Measurements from ENCODE around the gene WWOX. TPM values are rescaled to one million over a fixed set of nuclear protein-coding genes. Genes with fewer than 3 reads are reported as not detected.

WWOX gene
- polyA plus RNA-seq, 6 donors from 2014 or later, result 9.1 to 17.0 (median 12.5) TPM

DNA sequence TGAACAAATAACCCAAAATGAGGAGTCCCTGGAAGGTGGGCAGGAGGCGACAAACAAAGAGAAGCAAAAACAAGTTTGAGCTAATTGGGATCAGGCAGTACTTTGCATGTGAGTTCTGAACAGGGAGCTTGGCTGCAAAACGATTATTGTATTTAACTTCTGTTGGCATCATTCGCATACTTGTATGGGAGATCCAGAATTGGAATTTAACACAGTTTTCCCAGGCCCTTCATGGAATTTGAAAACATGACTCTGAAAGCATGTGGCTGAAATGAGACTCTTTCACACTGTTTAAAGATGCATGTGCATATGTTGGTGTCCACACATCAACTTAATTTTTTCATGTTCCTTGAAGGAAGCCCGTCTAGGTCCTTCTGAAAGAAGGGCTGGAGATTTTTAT is 674.3 kb downstream of the WWOX start:
- ATAC-seq (ENCODE audit: low read depth in 2 of 2) (no peak), DNase-seq (no peak)
- Mint-ChIP-seq H3K27ac (no peak overlapping the region), H3K36me3 (peaks cover 7 to 16% of the 10 kb centered on the region in 2 donors), H3K9me3 (no peaks in the 10 kb centered on the region), H3K27me3 (no peaks in the 10 kb centered on the region), H3K4me1 (peaks cover 15 to 27% (median 20%) of the 10 kb centered on the region in 3 donors), H3K4me3 (peak overlapping the region in 1 of 8 donors; percentile 15)

DNA sequence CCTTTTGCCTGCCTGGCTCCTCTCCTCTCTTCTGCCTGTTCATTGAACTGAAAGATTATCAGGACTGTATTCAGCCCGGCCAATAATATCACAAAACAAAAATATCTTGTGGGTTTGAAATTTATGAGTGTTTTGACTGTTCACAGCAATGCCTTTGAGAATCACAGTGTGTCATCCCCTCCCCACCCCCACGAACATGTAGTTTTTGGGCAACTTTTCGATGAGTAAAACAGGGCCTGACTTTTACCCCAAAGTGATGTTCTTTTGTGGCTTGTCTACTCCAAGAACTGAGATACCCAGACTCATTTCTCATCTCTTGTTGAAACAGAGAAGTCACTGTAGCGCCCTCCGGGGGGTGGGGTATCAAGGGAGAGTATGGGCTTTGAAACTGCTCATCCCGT is 675.7 kb downstream of the WWOX start:
- H3K27me3 Mint-ChIP-seq, result no peaks in the 10 kb centered on the region
- H3K4me1 Mint-ChIP-seq, result peaks cover 8 to 19% (median 11%) of the 10 kb centered on the region in 3 donors
- no peak overlapping the region for H3K27ac Mint-ChIP-seq
- no peak for DNase-seq
- H3K9me3 Mint-ChIP-seq, result no peaks in the 10 kb centered on the region
- ATAC-seq (ENCODE audit: low read depth in 2 of 2), result no peak
- H3K4me3 Mint-ChIP-seq, result no peak overlapping the region
- H3K36me3 Mint-ChIP-seq, result peaks cover 9 to 21% of the 10 kb centered on the region in 2 donors

DNA sequence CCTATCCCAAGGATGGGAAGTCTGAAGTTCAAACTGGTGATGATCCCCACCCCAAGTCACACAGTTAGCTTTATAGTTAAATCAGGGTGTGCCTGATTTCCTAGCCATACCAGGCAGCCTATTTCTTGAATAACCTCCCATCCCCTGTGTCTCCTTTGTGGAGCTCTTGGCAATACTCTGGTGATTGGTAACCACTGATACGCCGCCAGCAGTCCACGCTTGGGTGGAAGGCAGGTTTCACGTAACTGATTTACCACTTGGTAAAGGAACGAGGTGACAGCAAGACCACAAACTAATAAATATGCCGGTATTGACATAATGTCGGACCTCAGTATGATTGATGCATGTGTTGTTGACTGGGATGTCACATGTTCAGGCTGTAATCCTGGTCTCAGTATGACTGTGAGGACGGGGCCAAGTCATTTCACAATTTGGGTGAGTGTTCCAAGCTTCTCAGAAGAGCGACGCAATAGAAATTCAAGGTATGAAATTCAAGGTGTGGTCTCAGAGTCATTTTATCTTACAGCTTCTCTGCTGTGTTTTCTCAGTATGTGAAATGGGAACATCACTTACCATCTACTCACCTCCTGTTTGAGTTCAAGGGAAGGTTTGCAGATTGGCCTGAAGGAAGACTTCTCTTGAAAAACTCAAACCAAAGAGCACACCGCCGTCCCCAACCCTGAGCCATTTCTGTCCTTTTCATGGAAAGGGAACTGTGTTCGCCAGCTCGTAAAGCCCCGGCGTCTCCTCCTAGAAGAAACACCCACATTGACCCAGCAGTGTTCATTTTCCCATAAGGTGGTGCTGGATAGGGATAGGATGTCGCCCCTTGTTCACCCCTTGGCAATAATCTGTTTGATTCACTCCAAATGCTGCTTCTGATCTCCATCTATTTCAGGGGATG is 678.9 kb downstream of the WWOX start:
- Mint-ChIP-seq H3K36me3 (peaks cover 22 to 37% of the 10 kb centered on the region in 2 donors), H3K9me3 (no peaks in the 10 kb centered on the region), H3K4me3 (no peak overlapping the region), H3K27me3 (no peaks in the 10 kb centered on the region), H3K27ac (no peak overlapping the region), H3K4me1 (peaks cover 0 to 8% (median 6%) of the 10 kb centered on the region in 3 donors)
- ATAC-seq (ENCODE audit: low read depth in 2 of 2) (no peak), DNase-seq (no peak)

DNA sequence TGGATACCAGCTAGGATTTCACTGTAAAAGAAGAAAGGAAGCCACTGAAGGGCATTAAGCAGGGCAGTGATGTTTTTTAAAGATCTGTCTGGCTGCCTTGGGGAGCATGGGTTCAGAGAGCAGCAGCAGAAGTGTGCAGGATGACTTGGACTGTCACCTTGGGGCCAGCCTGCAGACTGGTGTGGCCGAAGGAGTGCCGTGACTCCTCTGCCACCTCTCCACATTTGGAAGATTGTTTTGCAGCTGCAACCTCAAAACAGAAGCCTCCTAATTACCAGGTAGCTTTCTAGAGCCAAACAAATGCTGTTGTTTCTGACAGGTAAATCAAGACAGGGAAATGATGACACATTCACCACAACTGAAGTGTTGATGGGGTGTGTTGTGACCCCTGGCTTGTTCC is 681.4 kb downstream of the WWOX start:
- no peak overlapping the region for H3K4me3 Mint-ChIP-seq
- DNase-seq (no peak), ATAC-seq (ENCODE audit: low read depth in 2 of 2) (no peak)
- no peak overlapping the region for H3K27ac Mint-ChIP-seq
- peaks cover 22 to 32% of the 10 kb centered on the region in 2 donors for H3K36me3 Mint-ChIP-seq
- no peaks in the 10 kb centered on the region for H3K9me3 Mint-ChIP-seq
- H3K27me3 Mint-ChIP-seq, result no peaks in the 10 kb centered on the region
- peaks cover 0 to 8% (median 6%) of the 10 kb centered on the region in 3 donors for H3K4me1 Mint-ChIP-seq

DNA sequence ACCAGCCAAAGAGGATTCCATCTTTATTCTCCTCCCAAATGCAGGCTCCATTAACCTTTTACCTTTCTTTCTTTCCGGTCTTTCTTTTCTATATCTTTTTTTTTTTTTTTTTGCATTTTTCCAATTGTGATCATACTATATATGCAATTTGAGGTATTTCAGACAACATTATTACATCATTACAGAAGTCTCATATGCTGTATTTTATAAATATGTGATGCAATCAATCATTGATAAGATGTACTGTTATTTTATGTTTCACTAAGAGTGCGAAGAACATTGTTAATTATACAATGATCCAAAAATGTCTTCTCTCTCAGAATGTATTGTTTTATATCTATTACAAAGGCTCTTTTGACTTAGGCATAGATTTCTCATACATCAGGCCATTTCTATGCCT is 683.1 kb downstream of the WWOX start:
- ATAC-seq (ENCODE audit: low read depth in 2 of 2), result no peak
- H3K27ac Mint-ChIP-seq, result no peak overlapping the region
- no peak overlapping the region for H3K4me3 Mint-ChIP-seq
- H3K27me3 Mint-ChIP-seq, result no peaks in the 10 kb centered on the region
- H3K9me3 Mint-ChIP-seq, result no peaks in the 10 kb centered on the region
- H3K4me1 Mint-ChIP-seq, result peaks cover 0 to 8% (median 6%) of the 10 kb centered on the region in 3 donors
- H3K36me3 Mint-ChIP-seq, result peaks cover 22 to 31% of the 10 kb centered on the region in 2 donors
- DNase-seq, result no peak

DNA sequence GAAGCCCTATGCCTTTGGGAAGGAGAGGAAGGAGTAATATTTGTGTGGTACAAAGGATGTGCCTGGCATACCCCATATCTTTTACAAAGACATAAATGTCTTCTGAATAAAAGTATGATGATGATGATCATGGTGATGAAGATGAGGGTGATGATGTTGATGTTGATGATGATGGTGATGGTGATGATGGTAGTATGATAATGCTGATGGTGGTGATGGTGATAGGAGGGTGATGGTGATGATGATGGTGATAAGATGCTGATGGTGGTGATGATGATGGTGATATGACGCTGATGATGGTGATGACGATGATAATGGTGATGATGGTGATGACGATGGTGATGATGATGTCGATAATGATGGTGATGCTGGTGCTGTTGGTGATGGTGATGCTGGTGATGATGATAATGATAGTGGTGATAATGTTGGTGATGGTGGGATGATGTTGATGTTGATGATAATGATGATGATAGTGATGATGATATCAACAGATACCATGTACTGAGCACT is 684.2 kb downstream of the WWOX start:
- H3K9me3 Mint-ChIP-seq, result no peaks in the 10 kb centered on the region
- ATAC-seq (ENCODE audit: low read depth in 2 of 2) (no peak), DNase-seq (no peak)
- H3K4me3 Mint-ChIP-seq, result no peak overlapping the region
- no peaks in the 10 kb centered on the region for H3K27me3 Mint-ChIP-seq
- peaks cover 22 to 32% of the 10 kb centered on the region in 2 donors for H3K36me3 Mint-ChIP-seq
- no peak overlapping the region for H3K27ac Mint-ChIP-seq
- H3K4me1 Mint-ChIP-seq, result peaks cover 0 to 5% (median 2%) of the 10 kb centered on the region in 3 donors

DNA sequence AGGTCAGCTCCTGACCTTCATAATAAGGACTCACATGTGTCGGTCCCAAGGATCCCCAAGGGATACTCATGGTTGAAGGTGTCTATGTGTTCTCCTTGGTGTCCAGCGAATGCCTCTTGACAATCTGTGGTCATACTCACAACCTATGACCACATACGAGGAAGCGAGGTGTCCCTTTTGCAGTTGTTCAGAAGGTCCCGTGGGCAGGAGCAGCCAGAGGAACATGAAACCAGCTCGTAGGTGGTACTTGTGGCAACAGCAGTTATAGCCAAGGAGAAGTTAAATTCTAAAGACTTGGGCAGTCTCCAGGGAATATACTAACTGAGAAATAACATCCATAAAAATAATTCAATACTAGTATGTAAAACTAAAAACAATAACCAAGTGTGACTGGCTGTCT is 685.3 kb downstream of the WWOX start:
- Mint-ChIP-seq H3K9me3 (no peaks in the 10 kb centered on the region), H3K36me3 (peaks cover 22 to 27% of the 10 kb centered on the region in 2 donors), H3K27me3 (no peaks in the 10 kb centered on the region), H3K4me3 (no peak overlapping the region), H3K27ac (no peak overlapping the region), H3K4me1 (peaks cover 0 to 5% (median 0%) of the 10 kb centered on the region in 3 donors)
- no peak for ATAC-seq (ENCODE audit: low read depth in 2 of 2)
- DNase-seq, result no peak

DNA sequence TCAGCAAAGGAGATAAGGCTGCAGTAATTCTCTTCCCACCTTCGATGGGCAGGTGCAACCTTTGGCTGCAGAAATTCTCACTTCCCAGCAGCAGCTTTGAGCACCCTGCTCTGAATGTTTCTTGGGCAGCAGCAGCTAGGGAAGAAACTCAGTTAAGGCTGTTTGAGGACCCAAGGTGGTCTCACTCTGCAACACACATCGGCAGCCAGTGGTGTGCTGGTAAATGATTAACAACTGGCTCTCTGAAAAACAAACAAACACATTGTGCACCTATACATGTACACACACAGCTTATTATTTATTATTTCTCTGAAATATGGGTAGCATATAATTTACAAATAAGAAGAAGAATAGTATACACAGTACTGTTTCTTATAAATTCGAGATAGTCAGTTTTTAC is 685.8 kb downstream of the WWOX start:
- H3K4me3 Mint-ChIP-seq, result no peak overlapping the region
- peaks cover 0 to 4% (median 0%) of the 10 kb centered on the region in 3 donors for H3K4me1 Mint-ChIP-seq
- H3K27me3 Mint-ChIP-seq, result no peaks in the 10 kb centered on the region
- DNase-seq (no peak), ATAC-seq (ENCODE audit: low read depth in 2 of 2) (no peak)
- no peaks in the 10 kb centered on the region for H3K9me3 Mint-ChIP-seq
- peaks cover 19 to 26% of the 10 kb centered on the region in 2 donors for H3K36me3 Mint-ChIP-seq
- H3K27ac Mint-ChIP-seq, result no peak overlapping the region

DNA sequence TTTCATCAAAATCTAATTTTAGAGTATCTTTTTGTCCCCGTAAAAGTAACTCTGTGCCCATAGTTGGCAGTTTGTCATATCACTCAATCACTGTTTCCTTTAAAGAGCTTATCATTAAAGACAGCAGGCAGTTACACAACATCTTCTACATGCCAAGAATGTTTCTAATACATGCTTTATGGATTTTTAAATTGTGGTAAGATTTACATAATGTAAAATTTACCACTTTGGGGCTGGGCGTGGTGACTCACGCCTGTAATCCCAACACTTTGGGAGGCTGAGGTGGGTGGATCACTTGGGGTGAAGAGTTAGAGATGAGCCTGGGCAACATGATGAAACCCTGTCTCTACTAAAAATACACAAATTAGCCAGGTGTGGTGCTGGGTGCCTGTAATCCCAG is 687.2 kb downstream of the WWOX start:
- Mint-ChIP-seq H3K27me3 (no peaks in the 10 kb centered on the region), H3K9me3 (no peaks in the 10 kb centered on the region), H3K4me3 (no peak overlapping the region), H3K36me3 (peaks cover 14 to 23% of the 10 kb centered on the region in 2 donors), H3K27ac (no peak overlapping the region), H3K4me1 (no peaks in the 10 kb centered on the region)
- ATAC-seq (ENCODE audit: low read depth in 2 of 2) (no peak), DNase-seq (no peak)

DNA sequence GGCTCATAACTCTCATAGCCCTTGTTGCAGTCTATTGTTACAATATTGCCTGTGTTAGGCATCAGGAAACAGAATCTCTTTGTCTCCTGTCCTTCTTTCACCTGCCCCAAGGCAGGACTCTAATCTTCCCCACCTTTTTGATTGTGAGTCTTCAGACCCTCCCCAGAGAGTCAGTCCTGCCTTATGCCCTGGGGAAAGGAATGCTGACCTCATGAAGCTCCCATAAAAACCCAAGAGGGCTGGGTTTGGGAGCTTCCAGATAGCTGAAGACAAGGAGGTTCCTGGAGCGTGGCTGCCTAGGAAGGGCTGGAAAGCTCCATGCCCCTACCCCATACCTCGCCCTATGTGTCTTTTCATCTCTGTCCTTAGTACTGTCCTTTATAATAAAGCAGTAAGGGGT is 688.8 kb downstream of the WWOX start:
- no peak for DNase-seq
- H3K4me1 Mint-ChIP-seq, result no peaks in the 10 kb centered on the region
- peaks cover 0 to 19% of the 10 kb centered on the region in 2 donors for H3K36me3 Mint-ChIP-seq
- H3K27me3 Mint-ChIP-seq, result no peaks in the 10 kb centered on the region
- no peak for ATAC-seq (ENCODE audit: low read depth in 2 of 2)
- H3K27ac Mint-ChIP-seq, result peak overlapping the region in 2 of 6 donors; percentile 18 to 53
- H3K9me3 Mint-ChIP-seq, result no peaks in the 10 kb centered on the region
- H3K4me3 Mint-ChIP-seq, result no peak overlapping the region

DNA sequence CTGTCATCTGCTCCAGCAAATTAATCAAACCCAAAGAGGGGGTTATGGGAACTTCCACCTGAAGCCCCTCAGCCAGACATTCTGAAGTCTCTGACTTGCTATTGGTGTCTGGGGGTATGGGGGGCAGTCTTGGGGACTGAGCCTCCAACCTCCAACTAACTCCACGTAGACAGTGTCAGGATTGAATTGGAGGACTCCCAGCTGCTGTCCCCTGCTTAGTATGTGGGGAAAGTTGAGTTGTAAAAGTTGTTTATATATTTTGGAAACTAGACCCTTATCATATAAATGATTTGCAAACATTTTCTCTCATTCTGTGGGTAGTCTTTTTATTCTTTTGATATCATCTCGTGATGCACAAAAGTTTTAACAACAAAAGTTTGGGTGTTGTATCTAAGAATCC is 689.2 kb downstream of the WWOX start:
- Mint-ChIP-seq H3K36me3 (peaks cover 0 to 19% of the 10 kb centered on the region in 2 donors), H3K27ac (no peak overlapping the region), H3K9me3 (no peaks in the 10 kb centered on the region), H3K27me3 (no peaks in the 10 kb centered on the region), H3K4me3 (no peak overlapping the region), H3K4me1 (no peaks in the 10 kb centered on the region)
- ATAC-seq (ENCODE audit: low read depth in 2 of 2) (no peak), DNase-seq (no peak)

DNA sequence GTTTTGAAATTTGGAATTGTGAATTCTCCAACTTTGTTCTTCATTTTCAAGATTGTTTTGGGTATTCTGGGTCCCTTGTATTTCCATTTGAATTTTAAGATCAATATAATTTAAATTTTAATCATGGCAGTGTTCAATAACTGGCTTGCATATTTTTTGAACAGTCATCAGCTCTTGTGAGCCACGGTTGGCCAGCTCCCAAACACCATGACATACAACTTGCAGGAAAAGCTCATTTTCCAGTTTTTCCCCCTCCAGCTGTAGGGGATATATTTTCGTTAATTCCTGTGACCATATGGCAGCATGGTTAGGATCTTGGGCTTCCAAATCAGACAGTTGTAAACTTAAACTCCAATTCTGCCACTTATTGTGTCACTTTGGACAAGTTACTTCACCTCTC is 690.1 kb downstream of the WWOX start:
- Mint-ChIP-seq H3K9me3 (no peaks in the 10 kb centered on the region), H3K36me3 (peaks cover 0 to 19% of the 10 kb centered on the region in 2 donors), H3K27me3 (no peaks in the 10 kb centered on the region), H3K4me1 (no peaks in the 10 kb centered on the region), H3K27ac (no peak overlapping the region), H3K4me3 (no peak overlapping the region)
- ATAC-seq (ENCODE audit: low read depth in 2 of 2) (no peak), DNase-seq (no peak)

DNA sequence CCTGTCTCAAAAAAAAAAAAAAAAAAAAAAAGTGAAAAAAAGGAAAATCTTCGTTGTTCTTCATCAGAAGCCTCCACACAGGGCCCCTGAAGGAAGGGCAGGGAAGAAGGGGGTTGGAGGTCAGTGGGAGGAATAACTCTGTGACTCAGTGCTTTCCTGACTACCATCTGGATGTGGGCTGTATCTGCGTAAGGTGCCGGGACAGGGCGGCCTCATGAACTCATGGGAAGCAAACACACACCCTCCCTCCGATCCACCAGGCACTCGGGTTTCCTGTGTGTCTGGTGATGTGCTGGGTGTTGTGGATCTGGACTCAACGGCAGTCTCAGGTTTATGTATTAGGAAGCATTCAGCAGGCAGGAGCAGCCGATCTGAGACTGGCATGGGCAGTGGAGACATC is 691.6 kb downstream of the WWOX start:
- DNase-seq, result no peak
- H3K9me3 Mint-ChIP-seq, result peaks cover 0 to 2% (median 0%) of the 10 kb centered on the region in 7 donors
- peaks cover 0 to 24% of the 10 kb centered on the region in 2 donors for H3K36me3 Mint-ChIP-seq
- no peaks in the 10 kb centered on the region for H3K27me3 Mint-ChIP-seq
- no peaks in the 10 kb centered on the region for H3K4me1 Mint-ChIP-seq
- ATAC-seq (ENCODE audit: low read depth in 2 of 2), result no peak
- H3K4me3 Mint-ChIP-seq, result no peak overlapping the region
- H3K27ac Mint-ChIP-seq, result peak overlapping the region in 1 of 6 donors; percentile 24

DNA sequence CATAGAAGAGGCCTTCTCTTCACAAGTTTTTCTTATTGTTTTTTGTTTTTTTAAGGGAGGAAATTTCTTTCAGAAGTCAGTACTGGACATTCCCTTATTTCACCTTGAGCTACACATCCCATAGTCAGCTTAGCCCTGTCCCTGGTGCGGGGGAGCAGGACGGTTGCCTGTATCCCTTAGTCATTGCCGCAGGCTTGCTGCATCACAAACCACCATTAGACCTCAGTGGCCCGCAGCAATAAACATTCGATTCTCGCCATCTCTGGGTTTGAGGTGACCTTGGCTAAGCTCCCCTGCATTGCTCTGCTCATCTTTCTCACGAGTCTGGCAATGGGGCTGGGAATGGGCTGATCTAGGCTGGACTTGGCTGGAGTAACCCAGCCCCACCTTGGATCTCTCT is 692.5 kb downstream of the WWOX start:
- ATAC-seq (ENCODE audit: low read depth in 2 of 2) (no peak), DNase-seq (no peak)
- Mint-ChIP-seq H3K4me3 (no peak overlapping the region), H3K27me3 (no peaks in the 10 kb centered on the region), H3K36me3 (peaks cover 0 to 24% of the 10 kb centered on the region in 2 donors), H3K27ac (no peak overlapping the region), H3K9me3 (peaks cover 0 to 2% (median 0%) of the 10 kb centered on the region in 7 donors), H3K4me1 (no peaks in the 10 kb centered on the region)

Measured in naive B cell (primary cell).